Superior temporal gyrus (tissue), 1 donor: ENCODE results near the gene HPCA.
A peak's percentile ranks its signal among the peaks of the same experiment; 100 is the strongest.

ENCODE experiments used
- DNase-seq: peaks from one replicate; pipeline ENCODE4 v3.0.0-alpha.2; 2016; ENCODE audit errors: extremely low spot score

HPCA gene

GRCh38 chr1:32889731-32890278 lies 3.5 kb downstream of the HPCA start:
- DNase-seq = no peak

- DNase-seq = no peak
Observed at GRCh38 chr1:32890516-32891240, 4.4 kb downstream of the HPCA start.

GRCh38 chr1:32891241-32891570 lies 4.9 kb downstream of the HPCA start:
- DNase-seq = no peak

GRCh38 chr1:32891630-32892029 lies 5.3 kb downstream of the HPCA start:
- DNase-seq = no peak

GRCh38 chr1:32892368-32893197 lies 6.3 kb downstream of the HPCA start:
- peak; percentile 77 for DNase-seq

DNA sequence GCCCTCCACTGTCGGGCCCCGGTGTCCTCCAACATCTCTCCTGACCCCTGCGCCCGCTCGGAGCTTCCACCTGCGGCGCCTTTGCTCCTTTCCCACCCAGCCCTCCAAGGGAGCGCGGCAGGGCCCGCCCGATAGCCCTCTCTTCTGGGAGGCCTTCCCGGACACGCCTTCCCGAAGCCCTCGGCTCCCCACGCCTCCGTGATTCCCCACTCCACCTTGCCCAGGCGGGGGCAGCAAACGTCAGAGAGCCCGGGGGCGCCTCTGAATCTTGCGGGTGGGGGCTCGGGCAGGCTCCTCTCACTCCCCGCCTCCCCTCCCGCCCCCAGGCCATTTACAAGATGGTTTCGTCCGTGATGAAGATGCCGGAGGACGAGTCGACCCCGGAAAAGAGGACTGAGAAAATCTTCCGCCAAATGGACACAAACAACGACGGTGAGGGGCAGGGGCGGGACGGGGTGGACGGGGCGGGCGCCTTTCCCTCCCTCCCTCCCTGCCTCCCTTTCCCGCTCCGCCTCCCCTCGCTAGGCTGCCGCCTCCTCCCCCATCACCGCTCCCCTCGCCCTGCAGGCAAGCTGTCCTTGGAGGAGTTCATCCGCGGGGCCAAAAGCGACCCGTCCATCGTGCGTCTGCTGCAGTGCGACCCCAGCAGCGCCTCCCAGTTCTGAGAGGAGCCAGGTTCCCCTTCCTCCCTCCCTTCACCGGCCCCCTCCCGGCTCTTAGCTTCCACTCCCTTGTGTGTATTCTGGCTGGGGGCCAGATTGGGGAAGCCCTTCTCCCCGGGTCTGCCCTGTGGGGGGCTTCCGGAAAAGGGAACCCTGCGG lies 7.1 kb downstream of the HPCA start:
- DNase-seq = no peak

- DNase-seq = no peak
Observed at GRCh38 chr1:32894019-32894600, 7.8 kb downstream of the HPCA start.

- DNase-seq = no peak
Observed at GRCh38 chr1:32894681-32895080, 8.4 kb downstream of the HPCA start.

- DNase-seq = no peak
Observed at GRCh38 chr1:32895325-32896215, 9.3 kb downstream of the HPCA start.

DNA sequence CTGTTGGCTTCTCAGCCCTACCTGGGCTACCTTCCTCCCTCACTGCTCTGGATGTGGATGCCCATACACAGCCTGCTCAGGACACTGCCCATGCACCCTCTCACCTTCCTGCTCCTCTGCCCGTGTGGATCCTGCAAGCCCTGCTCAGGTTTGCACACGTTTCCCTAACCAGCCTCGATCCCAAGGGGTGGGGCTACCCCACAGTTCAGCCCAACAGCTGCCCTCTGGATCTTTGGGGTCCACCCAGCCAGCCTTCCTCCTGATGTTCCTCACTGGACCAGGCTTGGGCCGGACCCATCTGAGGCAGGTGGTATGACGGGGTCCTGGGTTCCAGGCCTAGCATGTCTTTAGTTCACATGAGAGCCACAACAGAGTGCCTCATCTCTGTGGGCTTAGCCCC lies 10.2 kb downstream of the HPCA start:
- DNase-seq = no peak

DNA sequence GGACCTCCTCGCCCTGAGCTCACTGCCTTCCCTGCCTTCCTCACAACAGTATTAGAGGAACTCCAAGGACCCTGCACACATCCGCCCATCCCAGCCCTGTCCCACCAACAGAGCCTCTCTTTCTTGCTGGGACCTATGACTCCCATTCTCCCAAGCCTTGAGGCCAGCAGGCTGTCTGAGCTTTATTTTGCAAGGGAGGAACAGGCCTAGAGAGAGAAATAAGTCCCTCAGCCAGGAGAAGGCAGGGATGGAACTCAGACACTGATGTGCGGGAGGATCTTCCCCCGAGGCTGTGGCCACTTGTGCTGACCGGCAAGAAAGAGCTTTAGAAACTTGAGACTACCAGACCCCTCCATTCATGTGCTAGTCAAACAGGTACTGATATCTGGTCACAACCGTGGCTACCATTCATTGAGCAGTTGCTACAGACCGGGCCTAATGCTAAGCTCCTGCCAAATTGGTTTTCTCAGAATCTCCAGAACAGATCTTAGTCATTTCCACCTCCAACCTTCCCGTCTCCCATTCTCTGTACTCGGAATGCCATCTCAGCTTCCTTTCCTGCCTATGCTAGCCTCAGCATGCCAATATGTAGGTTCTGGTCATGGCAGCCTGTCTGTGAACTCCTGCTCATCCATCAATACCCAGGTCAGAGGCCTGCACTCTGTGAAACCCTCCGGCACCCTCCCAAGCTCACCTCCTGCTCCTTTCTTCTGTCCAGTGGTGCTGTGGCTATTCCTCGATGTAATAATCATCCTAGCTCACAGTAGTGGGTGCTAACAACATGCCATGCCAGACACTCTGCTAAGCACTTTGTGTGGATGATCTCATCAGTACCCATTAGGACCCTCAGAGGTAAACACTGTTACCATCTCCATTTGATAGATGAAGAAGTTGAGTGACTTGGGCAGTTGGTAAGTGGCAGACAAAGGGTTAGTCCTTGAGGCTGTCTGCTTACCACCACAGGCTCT lies 11.1 kb downstream of the HPCA start:
- DNase-seq = no peak

- DNase-seq = no peak
Observed at GRCh38 chr1:32898056-32898455, 11.8 kb downstream of the HPCA start.

GRCh38 chr1:32898958-32899357 lies 12.7 kb downstream of the HPCA start:
- DNase-seq = no peak

GRCh38 chr1:32899586-32900296 lies 13.4 kb downstream of the HPCA start:
- DNase-seq = no peak

DNA sequence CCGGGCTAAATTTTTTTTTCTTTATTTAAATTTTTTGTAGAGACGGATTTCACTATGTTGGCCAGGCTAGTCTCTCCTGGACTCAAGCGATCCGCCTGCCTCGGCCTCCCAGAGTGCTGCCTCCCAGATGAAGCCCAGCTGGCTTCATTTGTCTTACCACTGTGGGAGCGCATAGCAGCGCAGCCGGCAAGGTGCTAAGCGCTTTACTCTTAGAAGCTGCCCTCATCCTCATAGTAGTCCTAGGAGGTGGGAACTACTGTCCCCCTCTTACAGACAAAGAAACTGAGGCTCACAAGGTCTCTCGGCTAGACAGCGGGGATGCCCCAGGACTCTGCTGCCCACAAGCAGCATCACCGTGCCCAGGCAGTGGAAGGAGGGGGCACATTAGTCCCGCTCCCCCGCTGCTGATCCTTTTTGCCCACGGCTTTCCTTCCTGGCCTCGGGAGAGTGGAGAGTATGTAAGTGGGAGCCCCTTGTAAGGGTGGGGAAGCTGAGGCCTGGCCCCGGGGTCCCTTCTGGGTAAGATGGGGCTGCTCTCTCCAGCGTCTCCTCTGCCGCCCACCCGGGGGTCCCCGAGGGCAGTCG lies 14.2 kb downstream of the HPCA start:
- DNase-seq = no peak

DNA sequence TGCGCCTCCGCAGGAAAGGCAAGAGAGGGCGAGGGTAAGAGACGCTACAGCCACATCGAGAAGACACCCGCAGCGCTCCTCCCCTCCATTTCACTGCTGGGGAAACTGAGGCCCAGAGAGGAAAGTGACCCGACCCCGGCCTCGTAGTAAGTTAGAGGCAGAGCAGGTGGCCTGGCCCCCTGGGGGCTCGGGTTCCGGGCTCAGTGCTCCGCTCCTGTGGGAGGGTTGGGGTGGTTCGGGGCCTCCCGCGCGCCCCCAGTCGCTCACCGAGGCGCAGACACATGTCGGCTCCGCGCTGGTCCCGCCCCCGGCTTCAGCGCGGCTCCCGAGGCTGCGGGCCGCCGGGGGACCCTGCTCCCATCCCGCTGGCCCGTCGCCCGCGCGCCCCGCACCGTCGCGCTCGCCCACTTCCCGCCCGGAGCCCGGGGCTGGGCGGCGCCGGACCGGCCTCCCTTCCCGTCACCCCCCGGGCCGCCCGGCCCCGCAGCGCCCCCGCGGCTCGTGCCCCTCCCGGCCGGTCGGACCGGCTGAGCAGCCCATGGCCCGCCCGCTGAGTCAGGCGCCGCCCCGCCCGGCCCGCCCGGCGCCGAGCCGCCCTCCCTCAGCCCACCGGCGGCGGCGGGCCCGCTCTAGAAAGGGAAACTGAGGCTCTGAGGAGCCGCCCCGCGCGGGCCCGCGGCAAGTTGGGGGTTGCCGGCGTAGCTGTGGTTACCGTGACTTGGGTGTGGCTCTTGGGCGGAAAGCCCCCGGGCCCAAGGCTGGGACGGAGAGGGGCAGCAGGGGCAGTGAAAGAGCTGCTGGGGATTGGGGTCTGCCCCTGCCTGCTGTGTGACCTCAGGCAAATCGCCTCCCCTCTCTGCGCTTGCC lies 14.9 kb downstream of the HPCA start, which contains the start of gene TMEM54:
TSS of gene TMEM54 (minus strand) at position 434 of the 867 bp plus-strand sequence. CDS start at position 283, 151 bp downstream.
- DNase-seq = no peak

GRCh38 chr1:32901823-32902534 lies 15.7 kb downstream of the HPCA start:
- DNase-seq = no peak
